AG09319 (cell line): ENCODE data around the gene LAGE3.

Source experiments
- DNase-seq: peaks from one replicate; pipeline ENCODE4 v3.0.0-alpha.2; 2010; ENCODE audit warnings: low read depth; ENCODE audit errors: extremely low read depth
- TF ChIP-seq, protein P1 (sequence below): IDR thresholded peaks from 2 replicates; pipeline ENCODE4 v1.5.1; 2011; ENCODE audit warnings: low read depth, mild to moderate bottlenecking, inconsistent platforms, low read length, moderate library complexity

Gene LAGE3

GRCh38 chrX:154495472-154495922 is 16.4 kb upstream of the LAGE3 start:
- TF ChIP-seq, protein P1, sequence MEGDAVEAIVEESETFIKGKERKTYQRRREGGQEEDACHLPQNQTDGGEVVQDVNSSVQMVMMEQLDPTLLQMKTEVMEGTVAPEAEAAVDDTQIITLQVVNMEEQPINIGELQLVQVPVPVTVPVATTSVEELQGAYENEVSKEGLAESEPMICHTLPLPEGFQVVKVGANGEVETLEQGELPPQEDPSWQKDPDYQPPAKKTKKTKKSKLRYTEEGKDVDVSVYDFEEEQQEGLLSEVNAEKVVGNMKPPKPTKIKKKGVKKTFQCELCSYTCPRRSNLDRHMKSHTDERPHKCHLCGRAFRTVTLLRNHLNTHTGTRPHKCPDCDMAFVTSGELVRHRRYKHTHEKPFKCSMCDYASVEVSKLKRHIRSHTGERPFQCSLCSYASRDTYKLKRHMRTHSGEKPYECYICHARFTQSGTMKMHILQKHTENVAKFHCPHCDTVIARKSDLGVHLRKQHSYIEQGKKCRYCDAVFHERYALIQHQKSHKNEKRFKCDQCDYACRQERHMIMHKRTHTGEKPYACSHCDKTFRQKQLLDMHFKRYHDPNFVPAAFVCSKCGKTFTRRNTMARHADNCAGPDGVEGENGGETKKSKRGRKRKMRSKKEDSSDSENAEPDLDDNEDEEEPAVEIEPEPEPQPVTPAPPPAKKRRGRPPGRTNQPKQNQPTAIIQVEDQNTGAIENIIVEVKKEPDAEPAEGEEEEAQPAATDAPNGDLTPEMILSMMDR = no peak
- no peak for DNase-seq

GRCh38 chrX:154494715-154495114 is 15.6 kb upstream of the LAGE3 start:
- TF ChIP-seq, protein P1 = no peak
- DNase-seq = no peak

GRCh38 chrX:154490414-154491083 is 11.5 kb upstream of the LAGE3 start, which contains the start of gene SLC10A3:
Gene SLC10A3 (minus strand): TSS chrX:154490629. CDS start chrX:154488940, 1,689 bp downstream.
- peak; percentile 80 for DNase-seq
- TF ChIP-seq, protein P1 = peak; percentile 1

DNA sequence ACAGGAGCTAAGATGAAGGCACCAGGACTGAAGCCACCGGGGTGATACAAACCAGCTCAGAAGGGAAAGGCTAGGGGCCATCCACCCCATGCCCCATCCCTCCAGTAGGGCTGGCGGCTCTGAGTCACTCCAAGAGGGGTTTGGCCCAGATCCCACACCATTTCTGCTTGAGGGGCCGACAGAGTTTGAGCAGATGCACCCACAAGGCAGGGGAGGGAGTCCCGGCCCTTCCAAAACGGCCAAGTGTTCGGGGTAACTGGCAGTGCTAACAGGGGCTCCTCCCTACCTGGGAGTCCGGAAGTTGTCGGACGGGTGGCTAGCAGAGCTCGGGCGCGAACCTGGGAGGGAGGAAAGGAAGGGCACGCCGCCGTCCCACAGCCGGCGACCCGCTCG is 10.9 kb upstream of the LAGE3 start:
- TF ChIP-seq, protein P1 = no peak
- no peak for DNase-seq

GRCh38 chrX:154489182-154489581 is 10.1 kb upstream of the LAGE3 start:
- TF ChIP-seq, protein P1 = no peak
- DNase-seq = no peak

DNA sequence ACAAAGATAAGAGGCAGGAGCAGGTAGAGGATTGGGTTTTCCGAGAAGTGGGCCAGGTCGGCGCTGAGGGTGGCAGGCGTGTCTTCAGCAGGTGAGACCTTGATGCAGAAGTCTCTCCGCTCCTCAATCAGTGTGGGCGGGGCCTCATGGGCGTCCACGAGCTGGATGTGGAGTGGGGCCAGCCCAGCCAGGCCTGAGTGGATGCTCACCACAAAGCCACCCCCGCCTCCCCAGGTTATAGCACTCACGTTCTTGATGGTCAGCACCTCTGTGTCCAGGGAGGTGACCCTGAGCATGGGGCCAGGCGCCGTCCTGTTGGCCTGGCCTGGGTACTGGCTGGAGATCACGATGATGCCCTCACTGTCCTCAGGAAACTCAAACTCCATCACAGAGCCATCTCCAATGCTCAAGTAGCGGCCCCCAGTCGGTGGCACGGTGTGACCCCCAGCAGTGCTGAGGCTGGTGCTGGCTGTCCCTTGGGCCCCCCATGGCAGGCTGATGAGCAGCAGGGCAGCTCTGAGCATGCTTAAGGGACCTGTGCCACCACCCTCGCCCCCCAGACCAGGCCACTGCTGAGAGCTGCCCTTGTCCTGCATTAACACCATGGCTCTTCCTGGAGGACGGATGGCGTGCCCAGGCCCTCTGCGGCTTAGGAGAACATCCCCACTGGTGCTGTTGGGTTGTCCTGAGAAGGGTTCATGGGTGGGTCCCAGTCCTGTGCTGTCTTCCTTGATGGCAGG is 9.4 kb upstream of the LAGE3 start:
- TF ChIP-seq, protein P1 = no peak

More for the DNA sequence above, 9.4 kb upstream of the LAGE3 start:
- DNase-seq = no peak
